ENCODE data around the gene UGT1A9. TPM values are rescaled to one million over a fixed set of nuclear protein-coding genes. Genes with fewer than 3 reads are reported as not detected.

UGT1A9 gene
- total and polyA plus RNA-seq, 2 experiments from 2014 or later: not detected

- Mint-ChIP-seq H3K36me3 (ENCODE audit: low read depth) (no peaks in the 10 kb centered on the region), H3K4me1 (no peaks in the 10 kb centered on the region), H3K27ac (no peak overlapping the region), H3K9me3 (no peaks in the 10 kb centered on the region; the same call in 2 of the 3 replicates), H3K4me3 (no peak overlapping the region), H3K27me3 (ENCODE audit: insufficient read depth, low read depth, poor library complexity) (no peaks in the 10 kb centered on the region)
- no peaks in the 10 kb centered on the region for H3K36me3 ChIP-seq (ENCODE audit: insufficient read depth)
- H3F3A ChIP-seq (replicated peaks; ENCODE audit: low read depth): no peaks in the 10 kb centered on the region
- H3K27me3 ChIP-seq (ENCODE audit: insufficient read depth): no peaks in the 10 kb centered on the region
- no peaks in the 10 kb centered on the region for H3K4me1 ChIP-seq (ENCODE audit: insufficient read depth)
- H3K27ac ChIP-seq (ENCODE audit: low read depth): no peak overlapping the region
- no peak for DNase-seq (ENCODE audit: low spot score)
- H3K4me2 ChIP-seq: no peak overlapping the region
- no peak overlapping the region for H2AFZ ChIP-seq
- H3K4me3 ChIP-seq: no peak overlapping the region
- ATAC-seq: no peak
- H4K20me1 ChIP-seq (replicated peaks; ENCODE audit: insufficient read depth): no peaks in the 10 kb centered on the region
- no peaks in the 10 kb centered on the region for H3K79me2 ChIP-seq (replicated peaks; ENCODE audit: insufficient read depth)
- H3K9me2 ChIP-seq (ENCODE audit: insufficient read depth): no peaks in the 10 kb centered on the region; the same call in 1 of the 2 replicates
- no peak for TF ChIP-seq STAT1 (IDR thresholded peaks at IDR 0.05; ENCODE audit: unreplicated experiment)
- TF ChIP-seq ZNF114 (CRISPR knock-in tag; IDR thresholded peaks at IDR 0.05): no peak
- no peak for TF ChIP-seq JUNB (IDR thresholded peaks at IDR 0.05; ENCODE audit: unreplicated experiment)
- no peak for TF ChIP-seq NANOG (IDR thresholded peaks at IDR 0.05; ENCODE audit: borderline replicate concordance)
- TF ChIP-seq CTCF (conservative IDR thresholded peaks at IDR 0.05; ENCODE audit: low read depth in 2 of 2): no peak
- no peak for TF ChIP-seq EZH2 (IDR thresholded peaks at IDR 0.05; ENCODE audit: low read depth, unreplicated experiment)
- no peak for TF ChIP-seq EZH2phosphoT487 (IDR thresholded peaks at IDR 0.05; ENCODE audit: unreplicated experiment)
- TF ChIP-seq ETS1 (IDR thresholded peaks at IDR 0.05): no peak
- TF ChIP-seq ZNF462 (CRISPR knock-in tag; IDR thresholded peaks at IDR 0.05): no peak
- TF ChIP-seq ZNF331 (CRISPR knock-in tag; IDR thresholded peaks at IDR 0.05; ENCODE audit: low read depth): no peak
- no peak for TF ChIP-seq POLR2AphosphoS5 (IDR thresholded peaks at IDR 0.05; ENCODE audit: low read depth)
- no peak for TF ChIP-seq REST (IDR thresholded peaks at IDR 0.05; ENCODE audit: unreplicated experiment)
- no peak for TF ChIP-seq CREB1 (CRISPR knock-in tag; IDR thresholded peaks at IDR 0.05; ENCODE audit: low read depth)
These were observed 32.9 kb upstream of the UGT1A9 start for GRCh38 chr2:233638836-233639235.

Measured in GM23338 (cell line).